PFSK-1 (cell line): ENCODE measurements around the gene KDM4B.

Experiments
- POLR2AphosphoS5 ChIP-seq: IDR thresholded peaks from 2 replicates; pipeline ENCODE4 v1.6.1; 2012; ENCODE audit warnings: low read depth, mild to moderate bottlenecking, control low read depth, low read length, moderate library complexity
- SIN3A ChIP-seq: IDR thresholded peaks from 2 replicates; pipeline ENCODE4 v1.6.1; 2012; ENCODE audit warnings: mild to moderate bottlenecking, low read length, moderate library complexity, borderline replicate concordance; ENCODE audit not compliant: insufficient read depth
- TAF1 ChIP-seq: IDR thresholded peaks from 2 replicates; pipeline ENCODE4 v1.6.1; 2012; ENCODE audit warnings: low read length, control low read depth, borderline replicate concordance; ENCODE audit not compliant: insufficient read depth
- TF ChIP-seq, protein P1 (sequence below), 2 experiments: IDR thresholded peaks; 2 replicates each; pipeline versions ENCODE4 v1.6.1 to v1.8.0; 2011 to 2012; ENCODE audit warnings: low read depth in 2 of 2, low read length in 2 of 2, control low read depth in 1 of 2, inconsistent platforms in 1 of 2, mild to moderate bottlenecking in 1 of 2, moderate library complexity in 1 of 2; ENCODE audit not compliant: insufficient read depth in 1 of 2

GRCh38 chr19:4967738-4968461, 1.0 kb upstream of the KDM4B start:
- TF ChIP-seq POLR2AphosphoS5, result no peak
- TF ChIP-seq SIN3A, result no peak
- TF ChIP-seq TAF1, result no peak
- TF ChIP-seq, protein P1, sequence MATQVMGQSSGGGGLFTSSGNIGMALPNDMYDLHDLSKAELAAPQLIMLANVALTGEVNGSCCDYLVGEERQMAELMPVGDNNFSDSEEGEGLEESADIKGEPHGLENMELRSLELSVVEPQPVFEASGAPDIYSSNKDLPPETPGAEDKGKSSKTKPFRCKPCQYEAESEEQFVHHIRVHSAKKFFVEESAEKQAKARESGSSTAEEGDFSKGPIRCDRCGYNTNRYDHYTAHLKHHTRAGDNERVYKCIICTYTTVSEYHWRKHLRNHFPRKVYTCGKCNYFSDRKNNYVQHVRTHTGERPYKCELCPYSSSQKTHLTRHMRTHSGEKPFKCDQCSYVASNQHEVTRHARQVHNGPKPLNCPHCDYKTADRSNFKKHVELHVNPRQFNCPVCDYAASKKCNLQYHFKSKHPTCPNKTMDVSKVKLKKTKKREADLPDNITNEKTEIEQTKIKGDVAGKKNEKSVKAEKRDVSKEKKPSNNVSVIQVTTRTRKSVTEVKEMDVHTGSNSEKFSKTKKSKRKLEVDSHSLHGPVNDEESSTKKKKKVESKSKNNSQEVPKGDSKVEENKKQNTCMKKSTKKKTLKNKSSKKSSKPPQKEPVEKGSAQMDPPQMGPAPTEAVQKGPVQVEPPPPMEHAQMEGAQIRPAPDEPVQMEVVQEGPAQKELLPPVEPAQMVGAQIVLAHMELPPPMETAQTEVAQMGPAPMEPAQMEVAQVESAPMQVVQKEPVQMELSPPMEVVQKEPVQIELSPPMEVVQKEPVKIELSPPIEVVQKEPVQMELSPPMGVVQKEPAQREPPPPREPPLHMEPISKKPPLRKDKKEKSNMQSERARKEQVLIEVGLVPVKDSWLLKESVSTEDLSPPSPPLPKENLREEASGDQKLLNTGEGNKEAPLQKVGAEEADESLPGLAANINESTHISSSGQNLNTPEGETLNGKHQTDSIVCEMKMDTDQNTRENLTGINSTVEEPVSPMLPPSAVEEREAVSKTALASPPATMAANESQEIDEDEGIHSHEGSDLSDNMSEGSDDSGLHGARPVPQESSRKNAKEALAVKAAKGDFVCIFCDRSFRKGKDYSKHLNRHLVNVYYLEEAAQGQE (IDR thresholded peaks at IDR 0.05; ENCODE audit: insufficient read depth in 1 of 2, low read depth in 2 of 2, low read length in 2 of 2), result no peak
